Keratinocyte (primary cell): Measurements from ENCODE around the gene S100PBP. TPM values are rescaled to one million over a fixed set of nuclear protein-coding genes. Genes with fewer than 3 reads are reported as not detected.

Experiments
- DNase-seq: peaks from one replicate; pipeline ENCODE4 v3.0.0-alpha.2; 2011; ENCODE audit warnings: low read depth, missing footprints, low spot score
- FAIRE-seq: peaks from 2 replicates; lab custom pipeline; 2011; peaks lifted over from hg19 to GRCh38; lab: Jason Lieb, UNC
- H2AFZ ChIP-seq: 2 replicates; pipeline ENCODE4 v1.6.0; 2012; ENCODE audit warnings: low read length, control low read depth, inconsistent platforms; ENCODE audit not compliant: control insufficient read depth
- H3K27ac ChIP-seq: 2 replicates; pipeline ENCODE4 v1.5.1; 2011; ENCODE audit warnings: low read length; ENCODE audit not compliant: control insufficient read depth, insufficient read depth
- H3K27me3 ChIP-seq: 3 replicates; pipeline ENCODE4 v1.6.0; 2011; ENCODE audit warnings: low read length; ENCODE audit not compliant: control insufficient read depth, insufficient read depth; ENCODE audit errors: extremely low read depth
- H3K36me3 ChIP-seq, 2 experiments: 2 replicates in 1 of 2; 3 replicates in 1 of 2; pipeline ENCODE4 v1.5.1; 2011; ENCODE audit warnings: low read length in 2 of 2, mild to moderate bottlenecking in 1 of 2; ENCODE audit not compliant: control insufficient read depth in 2 of 2, insufficient read depth in 2 of 2; ENCODE audit errors: extremely low read depth in 1 of 2
- H3K4me1 ChIP-seq: 3 replicates; pipeline ENCODE4 v1.5.1; 2011; ENCODE audit warnings: low read length; ENCODE audit not compliant: control insufficient read depth, insufficient read depth; ENCODE audit errors: extremely low read depth
- H3K4me2 ChIP-seq: 3 replicates; pipeline ENCODE4 v1.6.0; 2011; ENCODE audit warnings: low read depth, low read length; ENCODE audit not compliant: control insufficient read depth, insufficient read depth; ENCODE audit errors: extremely low read depth
- H3K4me3 ChIP-seq, 3 experiments: fragments of 200-600 bp in 1 of 3; sonication (generic) in 1 of 3; 2 replicates in 2 of 3; 3 replicates in 1 of 3; pipeline ENCODE4 v1.5.1; 2011 to 2016; ENCODE audit warnings: low read length in 3 of 3, mild to moderate bottlenecking in 3 of 3, control low read depth in 2 of 3, inconsistent platforms in 1 of 3, low read depth in 1 of 3, mixed read lengths in 1 of 3, mixed run types in 1 of 3, moderate library complexity in 1 of 3; ENCODE audit not compliant: control insufficient read depth in 2 of 3, insufficient read depth in 2 of 3; ENCODE audit errors: extremely low read depth in 1 of 3
- H3K79me2 ChIP-seq: 2 replicates; pipeline ENCODE4 v1.6.0; 2012; ENCODE audit warnings: low read length; ENCODE audit not compliant: control insufficient read depth, insufficient read depth
- H3K9ac ChIP-seq: 3 replicates; pipeline ENCODE4 v1.6.0; 2011; ENCODE audit warnings: low read length; ENCODE audit not compliant: control insufficient read depth, insufficient read depth; ENCODE audit errors: extremely low read depth
- H3K9me1 ChIP-seq: 3 replicates; pipeline ENCODE4 v1.6.0; 2011; ENCODE audit warnings: low read length; ENCODE audit not compliant: control insufficient read depth, insufficient read depth; ENCODE audit errors: extremely low read depth
- H3K9me3 ChIP-seq: 2 replicates; pipeline ENCODE4 v1.5.1; 2012; ENCODE audit warnings: low read depth, low read length; ENCODE audit not compliant: control insufficient read depth
- H4K20me1 ChIP-seq: 3 replicates; pipeline ENCODE4 v1.6.0; 2011; ENCODE audit warnings: low read length; ENCODE audit not compliant: control insufficient read depth, insufficient read depth; ENCODE audit errors: extremely low read depth
- CTCF ChIP-seq, 3 experiments: IDR thresholded peaks in 1 of 3; conservative IDR thresholded peaks in 1 of 3; optimal IDR thresholded peaks in 1 of 3; 2 replicates in 2 of 3; 3 replicates in 1 of 3; pipeline versions ENCODE3 to v1.5.1; 2011; ENCODE audit warnings: low read length in 3 of 3, mild to moderate bottlenecking in 3 of 3, moderate library complexity in 2 of 3, control low read depth in 1 of 3, inconsistent platforms in 1 of 3; ENCODE audit not compliant: insufficient read depth in 2 of 3; ENCODE audit errors: extremely low read depth in 1 of 3
- EZH2 ChIP-seq: IDR thresholded peaks from one replicate; pipeline ENCODE4 v1.6.1; 2012; ENCODE audit warnings: inconsistent platforms, mild to moderate bottlenecking, low read length, moderate library complexity
- dilution Hi-C: fragments of 300-500 bp; cut with MboI; formaldehyde crosslinking; loops from one replicate; pipeline ENCODE4 v1.7.0; 2020; ENCODE audit warnings: low sequenced_read_pairs; ENCODE audit not compliant: extremely low pct_ligation_motif_present
- polyA plus RNA-seq, 5 experiments: library from polyadenylated mRNA; depleted of rRNA in 3 of 5; stranded (reverse) in 3 of 5; stranded (forward) in 1 of 5; unstranded in 1 of 5; fragments of >200 nt; gene quantifications; 1 replicate in 1 of 5; 2 replicates in 3 of 5; 3 replicates in 1 of 5; pipeline versions ENCODE4 v1.2.1 to v1.2.3, GENCODE V29; 2011 to 2012; ENCODE audit warnings: missing spikeins in 2 of 5, low read depth in 1 of 5, low replicate concordance in 1 of 5

The S100PBP gene
- polyA plus RNA-seq, 1 donor (not counting 4 experiments of a cell fraction or from before 2014, with no cell fraction given), result 29.0 TPM

GRCh38 chr1:32901823-32902534, 84.5 kb downstream of the S100PBP start:
- Histone ChIP-seq H3K4me1 (peaks cover 20% of the 10 kb centered on the region), H3K79me2 (peaks cover 9% of the 10 kb centered on the region), H2AFZ (peak overlapping the region; percentile 65), H3K9ac (peak overlapping the region; percentile 77), H3K27me3 (no peaks in the 10 kb centered on the region), H3K9me3 (no peaks in the 10 kb centered on the region), H4K20me1 (no peaks in the 10 kb centered on the region), H3K36me3 (peaks cover 0 to under 1% of the 10 kb centered on the region in 2 experiments), H3K4me3 (peak overlapping the region; percentile 52 to 68 (median 67)), H3K27ac (peak overlapping the region; percentile 56), H3K9me1 (no peaks in the 10 kb centered on the region), H3K4me2 (peak overlapping the region; percentile 68)
- TF ChIP-seq CTCF (optimal IDR thresholded peaks at IDR 0.05 in 1 of 3, IDR thresholded peaks at IDR 0.05 in 1 of 3, conservative IDR thresholded peaks at IDR 0.05 in 1 of 3; ENCODE audit: extremely low read depth in 1 of 3, insufficient read depth in 2 of 3, low read length in 3 of 3) (no peak), EZH2 (no peak)
- DNase-seq, result no peak
- dilution Hi-C loops, result no loop called here
- FAIRE-seq, result no peak

- H3K9me1 ChIP-seq, result no peaks in the 10 kb centered on the region
- H3K36me3 ChIP-seq, result no peaks in the 10 kb centered on the region
- peaks cover 9% of the 10 kb centered on the region for H3K79me2 ChIP-seq
- no peak overlapping the region for H3K4me3 ChIP-seq
- H3K27me3 ChIP-seq, result no peaks in the 10 kb centered on the region
- DNase-seq (no peak), FAIRE-seq (no peak)
- no peak overlapping the region for H3K27ac ChIP-seq
- H3K4me1 ChIP-seq, result peaks cover 15% of the 10 kb centered on the region
- H2AFZ ChIP-seq, result no peak overlapping the region
- H3K9ac ChIP-seq, result no peak overlapping the region
- TF ChIP-seq EZH2 (no peak), CTCF (optimal IDR thresholded peaks at IDR 0.05 in 1 of 3, IDR thresholded peaks at IDR 0.05 in 1 of 3, conservative IDR thresholded peaks at IDR 0.05 in 1 of 3; ENCODE audit: extremely low read depth in 1 of 3, insufficient read depth in 2 of 3, low read length in 3 of 3) (no peak)
- no peaks in the 10 kb centered on the region for H3K9me3 ChIP-seq
- no peaks in the 10 kb centered on the region for H4K20me1 ChIP-seq
- dilution Hi-C loops, result no loop called here
- no peak overlapping the region for H3K4me2 ChIP-seq
Measured at GRCh38 chr1:32902535-32902920, 85.1 kb downstream of the S100PBP start.
